HepG2 (cell line): ENCODE data around the gene JAGN1. TPM values are rescaled to one million over a fixed set of nuclear protein-coding genes. Genes with fewer than 3 reads are reported as not detected.
A peak's percentile ranks its signal among the peaks of the same experiment; 100 is the strongest.

Source experiments
- ATF7-NPFF ChIP-seq: sonication (generic); formaldehyde crosslinking; IDR thresholded peaks from 2 replicates; pipeline ENCODE4 v1.8.1; 2023; ENCODE audit warnings: mild to moderate bottlenecking, low read depth, missing genetic modification reagents, moderate library complexity
- DDIT3 ChIP-seq: sonication (generic); formaldehyde crosslinking; IDR thresholded peaks from 2 replicates; pipeline ENCODE4 v1.4.0; 2020; ENCODE audit warnings: mild to moderate bottlenecking, missing genetic modification reagents
- ELF4 ChIP-seq: sonication (generic); formaldehyde crosslinking; IDR thresholded peaks from 2 replicates; pipeline ENCODE4 v1.5.0; 2020; ENCODE audit warnings: missing genetic modification reagents, mild to moderate bottlenecking, moderate library complexity, borderline replicate concordance
- ERF ChIP-seq: IDR thresholded peaks from 2 replicates; pipeline ENCODE4 v1.6.1; 2018; ENCODE audit warnings: missing biosample characterization, missing genetic modification reagents
- GATAD2A ChIP-seq: IDR thresholded peaks from 2 replicates; pipeline ENCODE4 v1.6.1; 2016
- GLI4 ChIP-seq: sonication (generic); formaldehyde crosslinking; IDR thresholded peaks from 2 replicates; pipeline ENCODE4 v1.5.1; 2020; ENCODE audit warnings: missing genetic modification reagents, mild to moderate bottlenecking, moderate library complexity, borderline replicate concordance
- HMG20B ChIP-seq: conservative IDR thresholded peaks from 2 replicates; pipeline ENCODE4 v1.6.1; 2016; ENCODE audit warnings: missing genetic modification reagents, missing compliant biosample characterization
- HNRNPL ChIP-seq: fragments of 200-400 bp; formaldehyde crosslinking; IDR thresholded peaks from 2 replicates; pipeline ENCODE4 v1.6.1; 2017; ENCODE audit warnings: mild to moderate bottlenecking, low read depth, low read length
- MTF2 ChIP-seq: sonication (generic); formaldehyde crosslinking; IDR thresholded peaks from 2 replicates; pipeline ENCODE4 v1.5.0; 2020; ENCODE audit warnings: missing genetic modification reagents, borderline replicate concordance
- NONO ChIP-seq, 2 experiments: fragments of 450-650 bp in 1 of 2; sonication (generic) in 1 of 2; formaldehyde crosslinking in 1 of 2; IDR thresholded peaks in 1 of 2; conservative IDR thresholded peaks in 1 of 2; 2 replicates each; pipeline versions ENCODE4 v1.6.1 to v1.8.0; 2017 to 2022; ENCODE audit warnings: mild to moderate bottlenecking in 1 of 2, missing genetic modification reagents in 1 of 2, moderate library complexity in 1 of 2
- NR2F1 ChIP-seq, 2 experiments: fragments of 450-650 bp in 1 of 2; formaldehyde crosslinking in 1 of 2; IDR thresholded peaks; 2 replicates each; pipeline versions ENCODE4 v1.5.0 to v1.6.1; 2016 to 2020; ENCODE audit warnings: mild to moderate bottlenecking in 1 of 2, missing compliant biosample characterization in 1 of 2, missing genetic modification reagents in 1 of 2, moderate library complexity in 1 of 2
- NR2F2 ChIP-seq: IDR thresholded peaks from 2 replicates; pipeline ENCODE4 v1.6.1; 2012; ENCODE audit warnings: low read depth, inconsistent platforms, borderline replicate concordance
- PBX2 ChIP-seq: IDR thresholded peaks from 2 replicates; pipeline ENCODE4 v1.6.1; 2016; ENCODE audit warnings: control low read depth
- POLR2A ChIP-seq, 2 experiments: IDR thresholded peaks; 2 replicates each; pipeline ENCODE4 v1.6.1; 2011; ENCODE audit warnings: low read depth in 2 of 2, low read length in 2 of 2, mild to moderate bottlenecking in 1 of 2, moderate library complexity in 1 of 2; ENCODE audit not compliant: insufficient read depth in 1 of 2
- PRPF4 ChIP-seq: fragments of 200-400 bp; formaldehyde crosslinking; IDR thresholded peaks from 2 replicates; pipeline ENCODE4 v1.6.1; 2016; ENCODE audit warnings: low read length, low read depth; ENCODE audit not compliant: poor library complexity, severe bottlenecking
- RFX3 ChIP-seq: IDR thresholded peaks from 2 replicates; pipeline ENCODE4 v1.6.1; 2016; ENCODE audit warnings: missing biosample characterization, missing genetic modification reagents
- RNF219 ChIP-seq: sonication (generic); formaldehyde crosslinking; IDR thresholded peaks from 2 replicates; pipeline ENCODE4 v1.5.0; 2020; ENCODE audit warnings: mild to moderate bottlenecking, missing genetic modification reagents
- TBX2 ChIP-seq: sonication (generic); formaldehyde crosslinking; IDR thresholded peaks from 2 replicates; pipeline ENCODE4 v1.5.0; 2020; ENCODE audit warnings: missing genetic modification reagents, mild to moderate bottlenecking, borderline replicate concordance
- ZNF10 ChIP-seq: sonication (generic); formaldehyde crosslinking; IDR thresholded peaks from 2 replicates; pipeline ENCODE4 v1.4.0; 2020; ENCODE audit warnings: mild to moderate bottlenecking, low read depth, missing genetic modification reagents, borderline replicate concordance
- ZNF101 ChIP-seq: sonication (generic); formaldehyde crosslinking; IDR thresholded peaks from 2 replicates; pipeline ENCODE4 v1.4.0; 2020; ENCODE audit warnings: mild to moderate bottlenecking, low read depth, missing genetic modification reagents, borderline replicate concordance
- ZNF292 ChIP-seq: sonication (generic); formaldehyde crosslinking; IDR thresholded peaks from 2 replicates; pipeline ENCODE4 v1.8.1; 2022; ENCODE audit warnings: mild to moderate bottlenecking, low read depth, missing genetic modification reagents, borderline replicate concordance
- ZNF501 ChIP-seq: sonication (generic); formaldehyde crosslinking; IDR thresholded peaks from 2 replicates; pipeline ENCODE4 v1.5.1; 2020; ENCODE audit warnings: mild to moderate bottlenecking, moderate library complexity, missing genetic modification reagents
- ZNF564 ChIP-seq: sonication (generic); formaldehyde crosslinking; IDR thresholded peaks from 2 replicates; pipeline ENCODE4 v1.8.1; 2023; ENCODE audit warnings: mild to moderate bottlenecking, missing genetic modification reagents
- ZNF576 ChIP-seq: sonication (generic); formaldehyde crosslinking; IDR thresholded peaks from 2 replicates; pipeline ENCODE4 v1.4.0; 2020; ENCODE audit warnings: mild to moderate bottlenecking, missing genetic modification reagents
- ZNF713 ChIP-seq: sonication (generic); formaldehyde crosslinking; IDR thresholded peaks from 2 replicates; pipeline ENCODE4 v1.4.0; 2020; ENCODE audit warnings: mild to moderate bottlenecking, missing genetic modification reagents
- ZNF720 ChIP-seq: sonication (generic); formaldehyde crosslinking; IDR thresholded peaks from 2 replicates; pipeline ENCODE4 v1.4.0; 2020; ENCODE audit warnings: missing genetic modification reagents
- ZNF83 ChIP-seq: sonication (generic); formaldehyde crosslinking; IDR thresholded peaks from 2 replicates; pipeline ENCODE4 v1.4.0; 2020; ENCODE audit warnings: missing genetic modification reagents, mild to moderate bottlenecking, borderline replicate concordance
- polyA plus RNA-seq, 8 experiments: library from polyadenylated mRNA; depleted of rRNA in 3 of 8; stranded (reverse) in 7 of 8; unstranded in 1 of 8; fragments of >200 nt; fragmentation: Illumina TruSeq in 4 of 8; extraction: Trizol in 4 of 8; gene quantifications; 2 replicates each; pipeline versions ENCODE4 v1.2.1 to v1.2.3, GENCODE V29; 2011 to 2016; ENCODE audit warnings: low read depth in 4 of 8, missing spikeins in 1 of 8, mixed read lengths in 1 of 8; ENCODE audit not compliant: insufficient read depth in 1 of 8
- total RNA-seq, 5 experiments: library from RNA; depleted of rRNA; stranded (reverse); fragments of >200 nt; fragmentation: Illumina TruSeq; extraction: Trizol; gene quantifications; 2 replicates each; pipeline ENCODE4 v1.2.3, GENCODE V29; 2016; ENCODE audit warnings: low read depth in 1 of 5

JAGN1 gene
- total and polyA plus RNA-seq, 2 of the 13 experiments (the other 11 are each of a cell fraction or from before 2014, with no cell fraction given): 49.9 to 50.9 TPM

GRCh38 chr3:9916734-9917680 lies 26.6 kb downstream of the JAGN1 start, which contains the start of gene IL17RC (continued):
- no peak for TF ChIP-seq ZNF10
- no peak for TF ChIP-seq ELF4 (CRISPR knock-in tag)
- TF ChIP-seq NR2F2: no peak
- TF ChIP-seq NONO (IDR thresholded peaks at IDR 0.05): no peak
- TF ChIP-seq NONO (CRISPR knock-in tag; conservative IDR thresholded peaks at IDR 0.05): peak; percentile 60; the same call in 1 of the 2 replicates
- TF ChIP-seq NR2F1 (CRISPR knock-in tag; IDR thresholded peaks at IDR 0.05): no peak
- TF ChIP-seq DDIT3 (CRISPR knock-in tag): no peak
- no peak for TF ChIP-seq ZNF501 (CRISPR knock-in tag)
- TF ChIP-seq ZNF101: no peak
- TF ChIP-seq GLI4: no peak
- peak; percentile 20; the same call in 1 of the 2 replicates for TF ChIP-seq GATAD2A (CRISPR knock-in tag)
- no peak for TF ChIP-seq ZNF576 (CRISPR knock-in tag)
- peak; percentile 28; the same call in 1 of the 2 replicates for TF ChIP-seq ERF
- TF ChIP-seq ZNF713 (CRISPR knock-in tag): no peak
- peak; percentile 86 for TF ChIP-seq ATF7-NPFF (CRISPR knock-in tag)
- no peak for TF ChIP-seq HMG20B (CRISPR knock-in tag)
- TF ChIP-seq RFX3 (CRISPR knock-in tag): no peak
- no peak for TF ChIP-seq PRPF4
- TF ChIP-seq TBX2 (CRISPR knock-in tag): peak; percentile 86
- TF ChIP-seq ZNF292 (CRISPR knock-in tag): peak; percentile 62; the same call in 1 of the 2 replicates
- peak in 1 of 2 experiments; percentile 50; a peak in 1 of 4 replicates for TF ChIP-seq POLR2A (IDR thresholded peaks at IDR 0.05; ENCODE audit: insufficient read depth in 1 of 2, low read depth in 2 of 2, low read length in 2 of 2)
- TF ChIP-seq ZNF720 (CRISPR knock-in tag): no peak
- TF ChIP-seq MTF2 (CRISPR knock-in tag): no peak
- no peak for TF ChIP-seq ZNF83 (CRISPR knock-in tag)
- TF ChIP-seq RNF219 (CRISPR knock-in tag): no peak
- no peak for TF ChIP-seq PBX2 (CRISPR knock-in tag)
- no peak for TF ChIP-seq ZNF564 (CRISPR knock-in tag)
- peak; percentile 91 for TF ChIP-seq HNRNPL
